Measurements from ENCODE around the gene PRKAG3. TPM values are rescaled to one million over a fixed set of nuclear protein-coding genes. Genes with fewer than 3 reads are reported as not detected.

Gene PRKAG3
- total RNA-seq, 4 donors from 2014 or later = not detected

DNA sequence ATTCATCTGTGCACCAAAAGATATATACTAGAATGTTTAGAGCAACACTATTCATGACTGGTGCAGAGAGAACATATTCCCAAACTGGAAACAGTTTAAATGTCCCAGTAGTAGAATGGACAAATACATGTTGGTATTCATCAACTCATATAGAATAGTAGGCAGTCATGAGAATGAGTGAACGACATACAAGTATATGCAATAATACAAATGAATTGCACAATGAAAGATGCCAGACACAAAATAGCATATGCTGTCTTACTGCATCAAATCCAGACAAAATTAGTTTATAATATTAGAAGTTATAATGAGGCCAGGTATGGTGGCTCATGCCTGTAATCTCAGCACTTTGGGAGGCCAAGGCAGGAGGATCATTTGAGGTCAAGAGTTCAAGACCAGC is 8.3 kb upstream of the PRKAG3 start:
- Histone ChIP-seq H3K4me3 (replicated peaks in 1 of 3) (no peak overlapping the region), H3K27ac (no peak overlapping the region), H3K27me3 (no peaks in the 10 kb centered on the region), H3K4me1 (no peaks in the 10 kb centered on the region), H3K9me3 (no peaks in the 10 kb centered on the region), H3K36me3 (no peaks in the 10 kb centered on the region)
- 89 to 93% methylated on average over 1 of the region's 1 CpG for WGBS, 2 donors
- intact Hi-C loops (cut with DNase I) = no loop called here
- no peak for DNase-seq
- TF ChIP-seq, protein P1, sequence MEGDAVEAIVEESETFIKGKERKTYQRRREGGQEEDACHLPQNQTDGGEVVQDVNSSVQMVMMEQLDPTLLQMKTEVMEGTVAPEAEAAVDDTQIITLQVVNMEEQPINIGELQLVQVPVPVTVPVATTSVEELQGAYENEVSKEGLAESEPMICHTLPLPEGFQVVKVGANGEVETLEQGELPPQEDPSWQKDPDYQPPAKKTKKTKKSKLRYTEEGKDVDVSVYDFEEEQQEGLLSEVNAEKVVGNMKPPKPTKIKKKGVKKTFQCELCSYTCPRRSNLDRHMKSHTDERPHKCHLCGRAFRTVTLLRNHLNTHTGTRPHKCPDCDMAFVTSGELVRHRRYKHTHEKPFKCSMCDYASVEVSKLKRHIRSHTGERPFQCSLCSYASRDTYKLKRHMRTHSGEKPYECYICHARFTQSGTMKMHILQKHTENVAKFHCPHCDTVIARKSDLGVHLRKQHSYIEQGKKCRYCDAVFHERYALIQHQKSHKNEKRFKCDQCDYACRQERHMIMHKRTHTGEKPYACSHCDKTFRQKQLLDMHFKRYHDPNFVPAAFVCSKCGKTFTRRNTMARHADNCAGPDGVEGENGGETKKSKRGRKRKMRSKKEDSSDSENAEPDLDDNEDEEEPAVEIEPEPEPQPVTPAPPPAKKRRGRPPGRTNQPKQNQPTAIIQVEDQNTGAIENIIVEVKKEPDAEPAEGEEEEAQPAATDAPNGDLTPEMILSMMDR (IDR thresholded peaks at IDR 0.05) = no peak
- TF ChIP-seq POLR2A (IDR thresholded peaks at IDR 0.05) = no peak

DNA sequence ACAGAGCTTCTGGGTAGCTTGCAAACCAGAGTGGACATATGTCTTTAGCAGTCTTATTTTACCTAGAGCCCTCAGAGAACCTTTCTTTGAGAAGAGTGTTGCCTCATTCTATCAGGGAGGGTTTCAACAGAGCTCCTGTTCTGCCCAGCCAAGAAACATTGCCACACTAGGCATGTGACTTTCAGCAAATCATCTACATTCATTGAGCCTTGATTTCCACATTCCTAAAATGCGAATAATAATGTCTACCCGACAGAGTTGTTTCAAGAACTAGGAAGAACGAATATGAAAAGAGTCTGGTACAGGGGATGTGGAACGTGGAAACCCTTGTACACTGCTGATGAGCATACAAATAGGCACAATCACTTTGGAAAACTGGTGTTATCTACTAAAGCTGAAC is 7.8 kb upstream of the PRKAG3 start:
- H3K4me3 ChIP-seq (replicated peaks in 1 of 3) = no peak overlapping the region
- no peaks in the 10 kb centered on the region for H3K4me1 ChIP-seq
- 78 to 80% methylated on average over 4 of the region's 4 CpGs for WGBS, 2 donors
- no peaks in the 10 kb centered on the region for H3K9me3 ChIP-seq
- H3K27ac ChIP-seq = no peak overlapping the region
- H3K36me3 ChIP-seq = no peaks in the 10 kb centered on the region
- no peaks in the 10 kb centered on the region for H3K27me3 ChIP-seq
- TF ChIP-seq POLR2A (IDR thresholded peaks at IDR 0.05) = no peak
- TF ChIP-seq, protein P1 (IDR thresholded peaks at IDR 0.05) = no peak
- no peak for DNase-seq
- intact Hi-C loops (cut with DNase I) = no loop called here

DNA sequence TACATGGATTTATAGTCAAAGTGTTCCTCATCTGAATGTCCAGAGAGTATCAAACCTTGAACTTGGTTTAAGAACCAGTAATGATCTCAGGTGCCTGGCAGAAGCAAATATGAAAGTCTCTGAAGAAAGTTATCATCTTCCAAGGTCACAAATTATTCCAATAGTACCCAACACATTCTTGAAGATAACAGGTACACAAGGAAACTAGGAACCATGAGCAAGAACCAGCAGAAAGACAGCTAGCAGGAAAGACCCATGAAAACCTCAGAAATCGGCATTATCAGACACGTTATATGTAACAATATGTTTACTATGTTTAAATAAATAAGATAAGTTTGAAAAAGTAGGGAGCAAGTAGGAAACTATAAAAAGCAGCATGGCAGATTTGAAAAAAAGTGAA is 5.9 kb upstream of the PRKAG3 start:
- H3K9me3 ChIP-seq = no peaks in the 10 kb centered on the region
- TF ChIP-seq POLR2A (IDR thresholded peaks at IDR 0.05) = no peak
- TF ChIP-seq, protein P1 (IDR thresholded peaks at IDR 0.05) = no peak
- intact Hi-C loops (cut with DNase I) = no loop called here
- WGBS, 2 donors = 88 to 90% methylated on average over 2 of the region's 2 CpGs
- H3K27ac ChIP-seq = no peak overlapping the region
- H3K4me3 ChIP-seq (replicated peaks in 1 of 3) = no peak overlapping the region
- H3K36me3 ChIP-seq = no peaks in the 10 kb centered on the region
- H3K4me1 ChIP-seq = no peaks in the 10 kb centered on the region
- no peak for DNase-seq
- no peaks in the 10 kb centered on the region for H3K27me3 ChIP-seq

DNA sequence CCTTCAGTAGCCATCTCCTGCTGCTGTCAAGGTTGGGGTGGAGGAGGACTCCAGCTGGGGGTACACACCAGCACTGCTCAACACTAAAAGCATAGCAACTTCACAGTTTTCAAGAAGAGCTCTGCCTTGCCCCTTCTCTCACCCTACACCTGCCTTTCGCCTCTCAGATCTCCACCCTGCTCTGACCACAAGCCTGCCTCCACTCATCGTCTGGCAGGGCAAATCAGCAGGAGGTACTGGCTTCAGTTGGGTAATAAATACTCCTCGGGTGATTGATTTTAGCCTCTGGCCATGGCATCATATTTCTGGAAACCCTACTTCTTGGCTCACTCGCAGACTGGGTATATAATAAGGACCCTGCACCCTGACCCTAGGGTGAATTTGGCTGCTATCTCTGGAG is 3.1 kb upstream of the PRKAG3 start:
- H3K27me3 ChIP-seq = no peaks in the 10 kb centered on the region
- WGBS, 2 donors = 72 to 74% methylated on average over 4 of the region's 4 CpGs
- H3K4me1 ChIP-seq = peaks cover 0 to 4% of the 10 kb centered on the region in 2 donors
- H3K9me3 ChIP-seq = no peaks in the 10 kb centered on the region
- no peak overlapping the region for H3K27ac ChIP-seq
- no peak overlapping the region for H3K4me3 ChIP-seq (replicated peaks in 1 of 3)
- intact Hi-C loops (cut with DNase I) = no loop called here
- no peaks in the 10 kb centered on the region for H3K36me3 ChIP-seq
- DNase-seq = no peak
- TF ChIP-seq, protein P1 (IDR thresholded peaks at IDR 0.05) = no peak
- TF ChIP-seq POLR2A (IDR thresholded peaks at IDR 0.05) = no peak

DNA sequence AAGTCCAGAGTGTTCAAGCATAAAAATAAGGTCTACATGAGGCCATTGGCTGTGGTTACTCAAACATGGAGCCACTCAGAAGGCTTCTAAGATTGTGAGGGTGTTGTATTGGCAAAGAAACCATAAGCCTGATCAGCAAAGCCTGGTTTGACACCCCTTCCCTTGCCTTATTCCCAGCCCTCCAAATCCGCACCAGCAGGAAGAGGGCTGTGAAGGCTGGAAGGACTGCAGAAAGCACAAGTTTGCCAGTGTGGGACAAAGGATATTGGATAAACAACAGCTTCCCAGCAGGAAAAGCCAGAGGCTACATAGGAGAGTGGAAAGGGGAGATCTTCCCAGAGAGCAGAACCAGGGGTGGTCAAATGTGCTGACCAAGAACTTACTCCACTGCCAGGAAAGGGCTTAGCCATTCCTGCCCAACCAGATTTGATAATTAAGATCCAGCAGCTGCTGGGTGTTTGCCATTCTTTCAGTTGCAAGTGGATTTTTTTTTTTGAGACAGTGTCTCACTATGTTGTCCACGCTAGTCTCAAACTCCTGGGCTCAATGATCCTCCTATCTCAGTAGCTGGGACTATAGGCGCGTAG is 1.5 kb upstream of the PRKAG3 start:
- 70 to 80% methylated on average over 4 of the region's 4 CpGs for WGBS, 2 donors
- H3K27me3 ChIP-seq = no peaks in the 10 kb centered on the region
- H3K27ac ChIP-seq = peak overlapping the region in 1 of 3 donors; percentile 3
- no peak overlapping the region for H3K4me3 ChIP-seq (replicated peaks in 1 of 3)
- no peak for TF ChIP-seq POLR2A (IDR thresholded peaks at IDR 0.05)
- TF ChIP-seq, protein P1 (IDR thresholded peaks at IDR 0.05) = no peak
- H3K4me1 ChIP-seq = peaks cover 0 to 4% of the 10 kb centered on the region in 2 donors
- H3K9me3 ChIP-seq = no peaks in the 10 kb centered on the region
- no peak for DNase-seq
- H3K36me3 ChIP-seq = no peaks in the 10 kb centered on the region
- intact Hi-C loops (cut with DNase I) = no loop called here
